Activated CD8-positive, alpha-beta memory T cell treated with anti-CD3 and anti-CD28 coated beads, Interleukin-2, amount 50 U/mL, for 4 hours (primary cell): ENCODE data around the gene SUPT5H.

Source experiments
- DNase-seq: peaks from one replicate; pipeline ENCODE4 v3.0.0-alpha.2; 2020

The SUPT5H gene

DNA sequence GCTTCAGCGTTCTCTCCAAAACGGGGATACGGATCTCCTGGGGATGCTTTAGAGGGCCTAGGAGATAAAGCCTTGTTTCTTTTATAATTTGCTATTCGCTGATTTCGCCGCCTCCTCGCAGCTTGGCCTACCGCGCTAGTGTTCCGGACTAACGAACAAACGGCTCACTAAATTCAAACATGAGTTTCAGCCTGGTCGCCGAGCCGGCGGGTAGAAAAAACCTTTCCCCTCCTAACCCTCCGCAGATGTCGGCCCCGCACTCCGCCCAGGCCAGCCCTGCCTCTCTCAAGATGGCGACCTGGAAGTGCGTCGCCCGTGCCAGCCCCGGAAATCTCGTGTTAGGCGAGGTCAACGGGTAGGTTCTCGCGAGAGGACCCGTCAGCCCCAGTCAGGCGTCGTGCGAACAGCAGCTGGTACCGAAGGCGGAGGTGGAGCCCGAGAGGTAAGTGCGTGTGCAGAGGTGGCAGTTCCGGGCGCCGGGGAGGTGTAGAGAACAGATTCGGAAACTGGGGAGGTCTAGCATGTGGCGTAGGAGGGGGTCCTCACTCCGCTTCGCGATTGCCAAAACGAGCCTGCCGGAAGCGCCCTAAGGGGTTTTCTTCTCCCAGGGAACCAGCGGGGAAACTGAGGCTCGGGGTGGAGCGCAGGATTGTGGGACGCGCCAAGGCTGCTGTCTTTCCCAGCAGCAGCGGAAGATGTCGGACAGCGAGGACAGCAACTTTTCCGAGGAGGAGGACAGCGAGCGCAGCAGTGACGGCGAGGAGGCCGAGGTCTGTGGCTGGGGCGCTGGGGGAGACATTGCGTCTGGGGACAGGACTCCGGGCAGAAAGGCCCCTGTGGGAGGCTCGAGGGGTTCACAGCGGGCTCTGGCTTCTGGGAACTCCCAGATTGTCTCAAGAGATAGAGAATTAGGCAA lies at the start of gene SUPT5H:
Gene SUPT5H, plus strand, starts transcription at position 387 of the 916 bp plus-strand sequence. Its CDS starts 309 bp downstream, at position 696.
- DNase-seq = peak; percentile 96

DNA sequence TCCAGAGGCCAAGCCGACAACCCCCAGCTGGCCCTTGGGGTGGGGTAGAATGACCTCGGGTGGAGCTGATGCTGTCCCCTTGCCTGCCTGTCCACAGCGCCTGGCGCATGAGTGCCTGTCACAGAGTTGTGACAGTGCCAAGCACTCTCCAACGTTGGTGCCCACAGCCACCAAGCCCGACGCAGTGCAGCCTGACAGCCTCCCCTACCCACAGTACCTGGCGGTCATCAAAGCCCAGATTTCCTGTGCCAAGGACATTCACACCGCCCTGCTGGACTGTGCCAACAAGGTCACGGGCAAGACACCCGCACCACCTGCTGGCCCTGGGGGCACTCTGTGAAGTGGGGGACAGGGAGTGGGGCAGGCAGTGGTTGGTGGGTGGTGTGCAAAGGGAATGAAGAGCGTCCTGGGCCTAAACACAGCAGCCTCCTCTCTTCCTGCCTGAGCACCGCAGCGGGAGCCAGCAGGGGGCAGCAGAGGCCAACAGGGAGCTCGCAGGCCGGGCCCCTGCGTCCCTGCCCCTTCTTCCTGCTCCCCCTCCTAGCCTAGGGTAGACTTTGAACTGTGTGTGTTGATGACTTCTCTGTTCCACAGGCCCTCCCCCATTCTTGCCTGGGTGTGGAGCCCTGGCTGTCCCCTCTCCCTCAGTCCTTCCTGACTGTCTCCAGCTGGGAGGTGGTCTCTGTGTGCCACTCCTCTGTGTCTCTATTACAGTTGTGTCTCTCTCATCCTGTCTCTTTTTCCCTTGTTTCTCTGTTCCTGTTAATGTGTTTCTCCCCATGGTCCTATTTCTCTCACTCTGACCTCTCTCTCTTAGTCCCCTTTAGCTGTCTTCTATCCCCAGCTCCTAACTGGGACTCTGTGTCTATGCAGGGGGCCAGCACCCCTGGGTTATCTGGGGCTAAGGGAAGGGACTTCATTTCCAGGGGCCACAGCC lies 47.8 kb upstream of the SUPT5H start:
- DNase-seq = peak; percentile 97

DNA sequence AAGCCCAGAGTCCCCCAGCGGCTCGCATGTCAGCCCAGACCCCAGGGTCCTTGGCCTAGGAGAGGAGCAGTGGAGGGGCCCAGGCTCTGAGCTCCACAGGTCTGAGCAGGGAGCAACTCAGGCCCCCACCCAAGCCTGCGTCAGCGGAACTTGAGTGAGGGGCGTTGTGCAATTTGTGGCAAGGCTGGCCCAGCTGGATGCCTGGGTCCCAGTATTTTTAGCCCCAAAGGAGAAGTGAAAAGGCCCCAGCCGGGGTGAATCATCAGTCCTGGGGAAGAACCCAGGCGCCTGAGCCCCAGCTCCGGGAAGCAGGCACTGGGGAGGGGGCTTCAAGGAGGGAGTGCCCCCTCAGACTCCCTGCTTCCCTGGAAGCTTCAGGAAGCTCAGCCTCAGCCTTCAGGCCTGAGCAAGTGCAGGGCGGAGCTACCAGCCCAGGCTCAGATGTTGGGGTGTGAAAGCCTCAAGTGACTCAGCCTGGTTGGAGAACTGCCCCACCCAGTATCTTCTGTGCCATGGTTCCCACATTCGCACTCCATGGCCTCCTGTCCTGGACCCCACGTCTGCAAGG lies 47.0 kb upstream of the SUPT5H start:
- peak; percentile 59 for DNase-seq

DNA sequence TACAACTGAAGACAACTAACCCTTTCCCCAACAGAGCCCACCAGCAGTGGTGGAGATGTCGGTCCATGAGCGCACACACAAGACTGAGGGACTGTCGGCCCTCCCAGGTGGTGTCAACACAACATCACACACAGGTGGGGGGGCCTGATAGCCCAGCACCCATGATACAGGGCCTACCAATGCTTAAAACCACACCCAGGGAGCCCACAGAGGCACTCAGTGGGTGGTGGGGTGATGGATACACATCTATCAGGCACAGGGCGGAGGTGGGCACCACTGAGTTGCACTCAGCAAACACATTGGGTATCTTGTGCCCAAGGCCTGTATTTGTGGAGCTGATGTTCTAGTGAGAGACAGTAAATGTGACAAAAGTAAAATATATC lies 45.7 kb upstream of the SUPT5H start:
- no peak for DNase-seq

DNA sequence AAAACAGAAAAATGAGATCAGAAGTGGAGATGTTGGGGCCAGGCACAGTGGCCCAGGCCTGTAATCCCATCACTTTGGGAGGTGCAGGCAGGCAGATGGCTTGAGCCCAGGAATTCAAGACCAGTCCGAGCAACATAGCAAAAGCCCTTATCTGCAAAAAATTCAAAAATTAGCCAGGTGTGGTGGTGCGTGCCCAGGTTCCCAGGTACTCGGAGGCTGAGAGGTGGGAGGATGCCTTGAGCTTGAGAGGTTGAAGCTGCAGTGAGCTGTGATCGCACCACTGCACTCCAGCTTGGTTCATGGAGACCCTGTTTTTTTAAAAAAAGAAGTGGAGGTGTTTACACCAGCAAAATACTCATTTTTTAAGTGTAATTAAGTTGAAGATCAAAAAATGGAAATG lies 45.3 kb upstream of the SUPT5H start:
- DNase-seq = no peak

DNA sequence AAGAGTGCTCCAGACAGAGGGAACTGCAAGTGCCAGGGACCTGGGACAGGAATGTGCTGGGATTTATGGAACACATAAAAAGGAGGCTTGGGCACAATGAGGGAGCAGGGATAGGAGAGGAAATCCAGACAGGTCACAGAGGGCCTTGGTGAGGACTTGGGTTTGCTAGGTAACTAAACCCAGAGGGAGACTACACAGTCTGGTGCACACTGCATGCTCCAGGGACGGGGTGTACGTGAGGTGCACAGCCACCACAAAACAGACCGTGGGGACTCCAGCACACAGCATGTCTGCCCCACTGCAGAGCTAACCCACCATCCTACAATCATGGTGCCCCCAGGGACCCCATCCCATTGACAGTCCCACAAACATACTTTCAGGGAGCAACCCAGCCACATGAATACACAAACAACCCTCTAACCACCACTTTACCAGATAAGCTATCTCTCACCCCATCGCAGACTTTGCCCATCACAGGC lies 44.3 kb upstream of the SUPT5H start:
- DNase-seq = peak; percentile 32

DNA sequence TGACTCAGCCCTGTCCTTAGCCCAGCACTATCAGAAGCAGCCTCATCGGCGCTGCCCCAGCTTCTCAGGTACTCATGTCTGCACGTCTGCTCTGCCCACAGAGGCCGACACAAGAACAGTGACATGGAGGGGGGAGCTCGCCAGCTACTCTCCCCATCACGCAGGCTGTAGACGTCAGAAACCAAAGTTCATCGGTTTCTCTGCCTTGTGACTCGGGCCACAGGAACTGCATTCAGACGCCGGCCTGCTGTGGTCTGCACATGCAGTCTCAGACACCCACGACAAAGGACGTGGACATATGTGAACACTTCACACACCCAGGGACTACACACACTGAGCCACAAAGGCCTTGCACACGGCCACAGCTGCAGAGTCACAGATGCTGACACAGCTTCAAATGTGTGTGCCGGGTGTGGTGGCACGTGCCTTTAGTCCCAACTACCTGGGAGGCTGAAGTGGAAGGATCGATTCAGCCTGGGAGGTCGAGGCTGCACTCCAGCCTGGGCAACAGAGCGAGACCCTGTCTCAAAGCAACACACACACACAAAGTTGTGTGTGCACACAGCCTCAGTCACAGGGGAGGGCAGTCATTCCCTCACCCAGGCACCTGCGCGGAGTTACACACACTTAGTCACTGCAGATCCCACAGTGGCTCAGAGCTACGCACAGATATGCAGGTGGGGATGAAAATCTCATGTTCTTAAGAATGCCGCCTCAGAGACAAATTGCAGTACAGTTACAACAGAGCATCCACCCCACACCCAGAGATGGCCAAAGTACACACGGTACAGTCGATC lies 43.6 kb upstream of the SUPT5H start:
- DNase-seq = peak; percentile 81

DNA sequence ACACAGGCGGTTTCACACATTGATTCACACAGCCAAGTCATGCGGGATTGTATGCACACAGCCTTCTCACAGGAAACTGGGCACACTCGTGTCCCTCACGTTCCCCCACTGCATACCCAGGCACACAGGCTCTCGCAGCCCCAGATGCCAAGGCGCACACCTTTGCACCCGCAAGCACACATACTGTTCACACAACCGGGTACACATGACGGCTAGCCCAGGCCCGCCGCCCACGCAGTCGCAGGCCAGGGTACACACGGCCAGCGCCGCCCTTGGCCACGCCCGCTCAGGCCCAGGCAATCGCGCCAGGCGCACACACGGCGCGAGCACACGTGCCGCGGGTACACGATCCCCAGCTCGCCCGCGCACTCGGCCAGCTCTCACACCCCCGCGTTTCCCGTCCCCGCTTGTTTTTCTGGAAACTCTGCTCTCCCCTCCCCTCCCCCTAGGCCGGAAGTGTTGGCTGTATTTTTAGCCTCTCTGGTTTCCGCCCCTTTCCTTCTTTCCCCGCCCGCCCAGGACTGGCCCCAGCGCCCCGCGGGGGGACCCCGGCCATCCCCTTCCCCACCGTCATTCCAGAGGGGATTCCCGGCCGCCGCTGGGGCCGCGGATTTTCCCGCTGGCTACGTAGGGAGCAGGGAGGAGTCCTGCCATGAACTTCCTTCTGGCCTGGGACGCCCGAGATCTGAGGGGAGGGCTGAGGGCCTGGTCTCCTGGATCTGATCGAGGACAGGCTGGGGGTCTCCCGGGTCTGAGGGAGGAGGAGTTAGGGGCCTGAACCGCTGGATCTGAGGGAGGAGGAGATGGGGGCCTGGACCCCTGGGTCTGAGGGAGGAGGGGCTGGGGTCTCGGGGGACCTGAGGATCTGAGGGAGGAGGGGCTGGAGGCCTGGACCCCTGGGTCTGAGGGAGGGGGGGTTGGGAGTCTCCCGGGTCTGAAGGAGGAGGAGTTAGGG lies 42.8 kb upstream of the SUPT5H start:
- peak; percentile 81 for DNase-seq

DNA sequence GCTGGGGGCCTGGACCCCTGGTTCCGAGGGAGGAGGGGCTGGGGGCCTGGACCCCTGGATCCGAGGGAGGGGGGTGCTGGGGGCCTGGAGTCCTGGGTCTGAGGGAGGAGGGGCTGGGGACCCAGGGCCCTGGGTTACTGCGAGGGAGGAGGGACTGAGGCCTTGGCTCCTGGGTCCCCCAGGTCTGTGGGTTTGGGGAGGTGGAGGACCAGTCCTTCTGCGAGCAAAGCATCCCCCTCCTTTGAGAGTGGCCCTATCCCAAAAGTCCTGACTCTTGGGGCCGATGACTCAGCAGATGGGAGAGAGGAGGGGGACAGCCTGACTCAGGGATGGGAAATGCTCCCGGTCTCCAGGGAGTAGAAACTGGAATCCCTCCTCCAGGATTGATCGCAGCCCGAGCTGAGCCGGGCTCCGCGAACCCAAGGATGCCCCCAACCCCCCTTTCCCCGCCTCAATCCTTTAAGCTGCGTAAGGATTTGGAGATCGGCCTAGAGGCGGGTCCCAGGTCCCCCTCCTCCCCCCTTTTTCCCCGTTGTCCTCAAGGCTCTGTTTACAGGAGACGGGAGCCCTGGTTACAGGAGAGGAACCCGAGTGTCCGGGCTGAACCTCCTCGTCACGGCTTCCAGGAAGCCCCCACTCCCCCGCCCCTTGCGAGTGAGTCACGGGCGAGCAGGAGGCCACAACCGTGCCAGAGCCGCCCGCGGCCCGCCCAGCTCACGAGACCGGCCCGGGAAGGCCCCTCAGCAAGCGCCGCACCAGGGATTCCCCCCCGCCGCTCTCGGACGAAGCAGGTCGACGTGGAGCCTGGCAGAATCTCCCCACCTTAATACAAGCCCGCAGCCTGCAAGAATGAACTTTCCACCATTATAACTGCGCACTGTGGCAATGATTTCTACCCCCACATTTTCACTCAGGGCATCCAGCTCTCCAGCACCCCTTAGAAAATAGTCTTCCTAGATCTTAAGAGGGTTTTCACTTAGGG lies 41.8 kb upstream of the SUPT5H start:
- peak; percentile 97 for DNase-seq

DNA sequence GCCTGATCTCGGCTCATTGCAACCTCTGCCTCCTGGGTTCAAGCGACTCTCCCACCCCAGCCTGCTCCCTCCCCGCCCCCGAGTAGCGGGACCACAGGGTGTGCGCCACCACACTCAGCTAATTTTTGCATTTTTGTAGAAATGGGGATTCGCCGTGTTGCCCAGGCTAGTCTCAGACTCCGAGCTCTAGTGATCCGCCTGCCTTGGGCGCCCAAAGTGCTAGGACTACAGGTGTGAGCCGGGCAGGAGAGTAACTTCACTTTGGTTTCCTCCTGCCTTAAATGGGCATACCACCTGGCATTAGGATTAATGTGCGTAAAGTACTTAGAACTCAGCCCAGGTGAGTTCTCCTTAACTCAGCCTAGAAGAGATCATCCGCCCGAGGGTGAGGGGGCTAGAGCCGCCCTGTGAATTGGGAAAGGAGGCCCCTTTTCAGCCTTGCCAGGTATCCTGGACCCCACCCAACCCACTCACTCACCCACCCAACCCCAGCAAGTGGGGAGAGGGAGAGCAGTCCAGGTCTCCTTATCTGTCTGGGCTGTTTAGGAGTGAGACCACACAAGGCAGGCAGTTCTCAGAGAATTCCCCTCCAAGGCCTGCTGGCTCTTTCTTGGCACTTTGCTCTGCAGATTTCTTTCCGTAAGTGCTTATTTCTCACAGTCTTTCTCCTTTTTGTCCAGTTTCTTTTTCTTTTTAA lies 40.0 kb upstream of the SUPT5H start:
- DNase-seq = no peak

DNA sequence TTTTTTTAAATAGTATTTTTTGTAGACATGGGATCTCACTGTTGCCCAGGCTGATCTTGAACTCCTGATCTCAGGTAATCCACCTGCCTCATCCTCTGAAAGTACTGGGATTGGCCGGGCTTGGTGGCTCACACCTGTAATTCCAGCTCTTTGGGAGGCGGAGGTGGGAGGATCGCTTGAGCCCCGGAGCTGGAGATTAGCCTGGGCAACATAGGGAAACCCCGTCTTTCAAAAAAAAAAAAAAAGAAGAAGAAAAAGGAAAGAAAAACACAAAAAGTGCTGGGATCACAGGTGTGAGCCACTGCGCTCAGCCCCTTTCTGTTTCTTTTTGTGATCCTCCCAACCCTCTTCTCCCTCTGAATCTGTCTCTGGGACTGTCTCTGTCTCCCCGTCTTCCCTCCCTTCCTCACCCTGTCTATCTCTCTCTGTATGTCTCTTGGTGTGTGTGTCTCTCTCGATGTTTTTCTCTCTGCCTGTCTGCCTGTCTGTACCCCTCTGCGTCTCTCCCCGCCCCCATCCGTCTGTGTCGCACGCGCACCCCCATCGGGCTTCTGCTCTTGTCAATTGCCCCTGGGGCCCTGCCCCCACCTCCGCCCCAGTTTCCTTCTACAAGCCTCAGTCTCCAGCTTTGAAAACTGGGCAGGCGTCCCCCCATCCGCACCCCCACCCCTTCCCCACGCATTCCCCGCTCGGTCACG lies 39.3 kb upstream of the SUPT5H start:
- DNase-seq = peak; percentile 93

DNA sequence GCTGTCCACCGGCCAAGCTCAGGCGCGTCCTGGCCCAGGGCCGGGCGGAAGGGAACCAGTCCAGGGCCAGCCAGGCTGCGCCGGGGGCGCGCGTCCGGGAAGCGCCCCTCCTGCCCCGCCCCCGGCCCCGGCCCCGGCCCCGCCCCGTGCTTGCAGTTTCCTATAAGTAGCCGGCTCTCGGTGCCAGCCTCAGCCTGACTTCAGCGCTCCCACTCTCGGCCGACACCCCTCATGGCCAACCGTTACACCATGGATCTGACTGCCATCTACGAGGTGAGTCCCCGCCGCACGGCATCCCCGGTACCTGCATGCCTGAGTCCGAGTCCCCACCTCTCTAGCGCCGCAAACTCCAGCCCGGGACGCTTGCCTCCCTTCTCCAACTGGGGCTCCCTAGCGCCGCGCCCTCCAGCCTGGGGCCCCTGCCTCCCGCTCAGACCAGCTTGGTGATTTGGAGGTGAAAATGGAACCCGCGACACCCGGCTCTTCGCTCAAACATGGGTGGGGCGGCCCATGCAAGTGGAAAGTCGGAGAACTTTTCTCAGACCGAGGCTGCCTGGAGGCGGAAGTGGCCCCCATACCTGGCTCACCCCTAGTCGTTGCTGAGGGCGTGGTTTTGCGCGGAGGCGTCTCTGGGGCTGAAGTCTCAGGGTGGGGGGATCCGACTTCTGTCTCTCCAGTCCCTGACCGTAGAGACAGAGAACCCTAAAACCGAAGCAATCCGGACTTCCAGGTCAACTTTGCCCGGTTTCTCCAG lies 38.5 kb upstream of the SUPT5H start, which contains the start of gene ZFP36:
Gene ZFP36, plus strand, starts transcription at position 192 of the 754 bp plus-strand sequence. Its CDS starts 58 bp downstream, at position 250.
- peak; percentile 87 for DNase-seq

DNA sequence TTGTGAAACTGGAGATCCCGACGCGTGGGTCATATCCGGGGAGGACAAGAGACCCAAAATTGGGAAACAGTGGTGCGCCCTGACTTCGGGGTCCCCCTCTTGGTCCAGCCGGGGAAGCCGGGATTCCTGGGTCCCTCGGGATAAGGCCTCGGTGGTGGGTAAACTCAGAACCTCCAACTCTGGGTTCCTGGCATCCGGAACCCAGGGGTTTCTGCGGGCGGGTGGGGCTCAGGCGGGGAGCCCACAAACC lies 38.0 kb upstream of the SUPT5H start:
- DNase-seq = no peak

DNA sequence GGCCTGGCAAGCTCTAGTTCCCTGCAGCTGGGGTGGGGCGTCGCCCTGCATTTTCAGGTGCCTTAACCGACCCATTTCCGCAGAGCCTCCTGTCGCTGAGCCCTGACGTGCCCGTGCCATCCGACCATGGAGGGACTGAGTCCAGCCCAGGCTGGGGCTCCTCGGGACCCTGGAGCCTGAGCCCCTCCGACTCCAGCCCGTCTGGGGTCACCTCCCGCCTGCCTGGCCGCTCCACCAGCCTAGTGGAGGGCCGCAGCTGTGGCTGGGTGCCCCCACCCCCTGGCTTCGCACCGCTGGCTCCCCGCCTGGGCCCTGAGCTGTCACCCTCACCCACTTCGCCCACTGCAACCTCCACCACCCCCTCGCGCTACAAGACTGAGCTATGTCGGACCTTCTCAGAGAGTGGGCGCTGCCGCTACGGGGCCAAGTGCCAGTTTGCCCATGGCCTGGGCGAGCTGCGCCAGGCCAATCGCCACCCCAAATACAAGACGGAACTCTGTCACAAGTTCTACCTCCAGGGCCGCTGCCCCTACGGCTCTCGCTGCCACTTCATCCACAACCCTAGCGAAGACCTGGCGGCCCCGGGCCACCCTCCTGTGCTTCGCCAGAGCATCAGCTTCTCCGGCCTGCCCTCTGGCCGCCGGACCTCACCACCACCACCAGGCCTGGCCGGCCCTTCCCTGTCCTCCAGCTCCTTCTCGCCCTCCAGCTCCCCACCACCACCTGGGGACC lies 37.6 kb upstream of the SUPT5H start:
- DNase-seq = peak; percentile 58

DNA sequence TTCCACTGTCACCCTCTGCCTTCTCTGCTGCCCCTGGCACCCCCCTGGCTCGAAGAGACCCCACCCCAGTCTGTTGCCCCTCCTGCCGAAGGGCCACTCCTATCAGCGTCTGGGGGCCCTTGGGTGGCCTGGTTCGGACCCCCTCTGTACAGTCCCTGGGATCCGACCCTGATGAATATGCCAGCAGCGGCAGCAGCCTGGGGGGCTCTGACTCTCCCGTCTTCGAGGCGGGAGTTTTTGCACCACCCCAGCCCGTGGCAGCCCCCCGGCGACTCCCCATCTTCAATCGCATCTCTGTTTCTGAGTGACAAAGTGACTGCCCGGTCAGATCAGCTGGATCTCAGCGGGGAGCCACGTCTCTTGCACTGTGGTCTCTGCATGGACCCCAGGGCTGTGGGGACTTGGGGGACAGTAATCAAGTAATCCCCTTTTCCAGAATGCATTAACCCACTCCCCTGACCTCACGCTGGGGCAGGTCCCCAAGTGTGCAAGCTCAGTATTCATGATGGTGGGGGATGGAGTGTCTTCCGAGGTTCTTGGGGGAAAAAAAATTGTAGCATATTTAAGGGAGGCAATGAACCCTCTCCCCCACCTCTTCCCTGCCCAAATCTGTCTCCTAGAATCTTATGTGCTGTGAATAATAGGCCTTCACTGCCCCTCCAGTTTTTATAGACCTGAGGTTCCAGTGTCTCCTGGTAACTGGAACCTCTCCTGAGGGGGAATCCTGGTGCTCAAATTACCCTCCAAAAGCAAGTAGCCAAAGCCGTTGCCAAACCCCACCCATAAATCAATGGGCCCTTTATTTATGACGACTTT lies 36.8 kb upstream of the SUPT5H start:
- no peak for DNase-seq
